Activated CD8-positive, alpha-beta memory T cell treated with anti-CD3 and anti-CD28 coated beads, Interleukin-2, amount 10 ng/mL, durations not matched to agents 7 days and 5 days (primary cell): Measurements from ENCODE around the gene RPE65. TPM values are rescaled to one million over a fixed set of nuclear protein-coding genes. Genes with fewer than 3 reads are reported as not detected.
"Not testable (repeated sequence)": the region's sequence is repeated elsewhere in the genome, so short reads cannot be mapped to it uniquely, and the experiment has no call there.

Source experiments
- ATAC-seq: fragments of 150-1000 bp; cut with Tn5 transposase; one replicate; pipeline ENCODE4 v1.10.0; 2021; ENCODE audit warnings: moderate library complexity
- CTCF ChIA-PET: fragments of 350-600 bp; sonication (Branson Sonifier 250); formaldehyde crosslinking; loops from one replicate; lab custom pipeline; 2021; ENCODE audit warnings: antibody characterized with exemption; lab: Charles Lee
- DNase-seq: peaks from one replicate; pipeline ENCODE4 v3.0.0-alpha.2; 2020
- H3K27ac Mint-ChIP-seq: one replicate; pipeline ENCODE4 v1.8.0; 2021; ENCODE audit warnings: mild to moderate bottlenecking, mixed read lengths
- H3K27me3 Mint-ChIP-seq: one replicate; pipeline ENCODE4 v1.8.0; 2021; ENCODE audit warnings: mixed read lengths
- H3K36me3 Mint-ChIP-seq: one replicate; pipeline ENCODE4 v1.8.0; 2021; ENCODE audit warnings: mild to moderate bottlenecking, mixed read lengths
- H3K4me1 Mint-ChIP-seq: one replicate; pipeline ENCODE4 v1.8.0; 2021; ENCODE audit warnings: mixed read lengths
- H3K4me3 Mint-ChIP-seq: one replicate; pipeline ENCODE4 v1.8.0; 2021; ENCODE audit warnings: mild to moderate bottlenecking, moderate library complexity, mixed read lengths
- H3K9me3 Mint-ChIP-seq: one replicate; pipeline ENCODE4 v1.8.0; 2022; ENCODE audit warnings: low read depth, mixed read lengths
- total RNA-seq, 2 experiments: library from RNA; stranded (reverse); gene quantifications; one replicate each; pipeline ENCODE4 v1.2.3, GENCODE V29; 2021

RPE65 gene
- not detected for total RNA-seq

- H3K9me3 Mint-ChIP-seq: no peaks in the 10 kb centered on the region
- no peak for ATAC-seq
- no peaks in the 10 kb centered on the region for H3K27me3 Mint-ChIP-seq
- no peak for DNase-seq
- no peak within 1 kb of the TSS for H3K27ac Mint-ChIP-seq
- no peaks in the 10 kb centered on the region for H3K36me3 Mint-ChIP-seq
- no peak within 1 kb of the TSS for H3K4me3 Mint-ChIP-seq
- no peaks in the 10 kb centered on the region for H3K4me1 Mint-ChIP-seq
- CTCF ChIA-PET: no interaction called here
Measured at GRCh38 chr1:68449901-68450300, at the start of gene RPE65. TSS of gene RPE65 (minus strand) at chr1:68449954. CDS start at chr1:68449905, 49 bp downstream.

GRCh38 chr1:68497358-68497698, 47.6 kb upstream of the RPE65 start:
- Mint-ChIP-seq H3K4me1 (peaks cover 34% of the 10 kb centered on the region), H3K27ac (peak overlapping the region; percentile 93), H3K36me3 (peaks cover 18% of the 10 kb centered on the region), H3K4me3 (peak overlapping the region; percentile 93), H3K9me3 (peaks cover 6% of the 10 kb centered on the region), H3K27me3 (peaks cover 25% of the 10 kb centered on the region)
- CTCF ChIA-PET: no interaction called here
- no peak for DNase-seq
- ATAC-seq: no peak

GRCh38 chr1:68496680-68497357, 47.1 kb upstream of the RPE65 start, which contains the start of gene DEPDC1:
TSS of gene DEPDC1 (minus strand) at chr1:68497082. CDS start at chr1:68496999, 83 bp downstream.
- H3K27ac Mint-ChIP-seq: peak within 1 kb of the TSS; percentile 93
- H3K27me3 Mint-ChIP-seq: peaks cover 24% of the 10 kb centered on the region
- ATAC-seq (peak; percentile 98), DNase-seq (peak; percentile 91)
- H3K4me1 Mint-ChIP-seq: peaks cover 33% of the 10 kb centered on the region
- H3K9me3 Mint-ChIP-seq: peaks cover 5% of the 10 kb centered on the region
- H3K4me3 Mint-ChIP-seq: peak within 1 kb of the TSS; percentile 93
- CTCF ChIA-PET: no interaction called here
- peaks cover 18% of the 10 kb centered on the region for H3K36me3 Mint-ChIP-seq

- no peak for DNase-seq
- peaks cover 29% of the 10 kb centered on the region for H3K4me1 Mint-ChIP-seq
- H3K27ac Mint-ChIP-seq: peak overlapping the region; percentile 93
Measured at GRCh38 chr1:68495968-68496679, 46.4 kb upstream of the RPE65 start.

GRCh38 chr1:68495532-68495931, 45.8 kb upstream of the RPE65 start:
- H3K4me1 Mint-ChIP-seq: peaks cover 28% of the 10 kb centered on the region
- peaks cover 3% of the 10 kb centered on the region for H3K9me3 Mint-ChIP-seq
- peak overlapping the region; percentile 93 for H3K27ac Mint-ChIP-seq
- peaks cover 28% of the 10 kb centered on the region for H3K36me3 Mint-ChIP-seq
- peaks cover 14% of the 10 kb centered on the region for H3K27me3 Mint-ChIP-seq
- ATAC-seq: no peak
- peak overlapping the region; percentile 93 for H3K4me3 Mint-ChIP-seq
- no peak for DNase-seq
- CTCF ChIA-PET: no interaction called here

More at GRCh38 chr1:68495968-68496679, 46.4 kb upstream of the RPE65 start:
- H3K36me3 Mint-ChIP-seq: peaks cover 22% of the 10 kb centered on the region
- H3K9me3 Mint-ChIP-seq: peaks cover 3% of the 10 kb centered on the region
- ATAC-seq: peak; percentile 6
- peaks cover 20% of the 10 kb centered on the region for H3K27me3 Mint-ChIP-seq
- H3K4me3 Mint-ChIP-seq: peak overlapping the region; percentile 93
- CTCF ChIA-PET: no interaction called here

- Mint-ChIP-seq H3K4me1 (peaks cover 28% of the 10 kb centered on the region), H3K27ac (no peak overlapping the region), H3K4me3 (no peak overlapping the region), H3K36me3 (peaks cover 38% of the 10 kb centered on the region), H3K27me3 (peaks cover 4% of the 10 kb centered on the region), H3K9me3 (no peaks in the 10 kb centered on the region)
- DNase-seq: no peak
- ATAC-seq: no peak
- CTCF ChIA-PET: no interaction called here
Measured at GRCh38 chr1:68493193-68493592, 43.4 kb upstream of the RPE65 start.

GRCh38 chr1:68492255-68492654, 42.5 kb upstream of the RPE65 start:
- ATAC-seq, H3K27me3 Mint-ChIP-seq, DNase-seq, H3K27ac Mint-ChIP-seq, CTCF ChIA-PET, H3K4me3 Mint-ChIP-seq, H3K9me3 Mint-ChIP-seq: not testable (repeated sequence)
- peaks cover 23% of the 10 kb centered on the region for H3K4me1 Mint-ChIP-seq
- H3K36me3 Mint-ChIP-seq: peaks cover 42% of the 10 kb centered on the region

GRCh38 chr1:68490046-68490651, 40.4 kb upstream of the RPE65 start:
- H3K27me3 Mint-ChIP-seq: no peaks in the 10 kb centered on the region
- H3K9me3 Mint-ChIP-seq: no peaks in the 10 kb centered on the region
- DNase-seq (no peak), ATAC-seq (no peak)
- no peak overlapping the region for H3K4me3 Mint-ChIP-seq
- CTCF ChIA-PET: no interaction called here
- no peak overlapping the region for H3K27ac Mint-ChIP-seq
- peaks cover 47% of the 10 kb centered on the region for H3K36me3 Mint-ChIP-seq
- peaks cover 13% of the 10 kb centered on the region for H3K4me1 Mint-ChIP-seq

GRCh38 chr1:68485431-68486022, 35.8 kb upstream of the RPE65 start:
- Mint-ChIP-seq H3K4me3 (no peak overlapping the region), H3K27me3 (no peaks in the 10 kb centered on the region), H3K27ac (no peak overlapping the region), H3K36me3 (peaks cover 47% of the 10 kb centered on the region), H3K4me1 (no peaks in the 10 kb centered on the region), H3K9me3 (no peaks in the 10 kb centered on the region)
- DNase-seq (no peak), ATAC-seq (no peak)
- CTCF ChIA-PET: interaction anchor here (1.0 kb wide), 1 partner anchor 16 kb away, joined by 3 read pairs; no protein-coding TSS in a partner anchor

- Mint-ChIP-seq H3K36me3 (peaks cover 47% of the 10 kb centered on the region), H3K27me3 (no peaks in the 10 kb centered on the region), H3K4me1 (no peaks in the 10 kb centered on the region), H3K27ac (no peak overlapping the region), H3K4me3 (no peak overlapping the region), H3K9me3 (no peaks in the 10 kb centered on the region)
- CTCF ChIA-PET: no interaction called here
- ATAC-seq: no peak
- no peak for DNase-seq
Measured at GRCh38 chr1:68484618-68485017, 34.9 kb upstream of the RPE65 start.

- Mint-ChIP-seq H3K4me1 (no peaks in the 10 kb centered on the region), H3K9me3 (no peaks in the 10 kb centered on the region), H3K4me3 (no peak overlapping the region), H3K27me3 (no peaks in the 10 kb centered on the region), H3K36me3 (peaks cover 50% of the 10 kb centered on the region), H3K27ac (no peak overlapping the region)
- no peak for ATAC-seq
- no peak for DNase-seq
- CTCF ChIA-PET: no interaction called here
Measured at GRCh38 chr1:68481041-68481440, 31.3 kb upstream of the RPE65 start.

GRCh38 chr1:68479501-68479900, 29.7 kb upstream of the RPE65 start:
- DNase-seq (no peak), ATAC-seq (no peak)
- no peak overlapping the region for H3K27ac Mint-ChIP-seq
- H3K4me1 Mint-ChIP-seq: no peaks in the 10 kb centered on the region
- H3K27me3 Mint-ChIP-seq: no peaks in the 10 kb centered on the region
- no peaks in the 10 kb centered on the region for H3K9me3 Mint-ChIP-seq
- H3K4me3 Mint-ChIP-seq: no peak overlapping the region
- H3K36me3 Mint-ChIP-seq: peaks cover 47% of the 10 kb centered on the region
- CTCF ChIA-PET: no interaction called here

GRCh38 chr1:68478662-68479061, 28.9 kb upstream of the RPE65 start:
- H3K4me3 Mint-ChIP-seq: no peak overlapping the region
- DNase-seq (no peak), ATAC-seq (no peak)
- H3K4me1 Mint-ChIP-seq: no peaks in the 10 kb centered on the region
- H3K27ac Mint-ChIP-seq: no peak overlapping the region
- no peaks in the 10 kb centered on the region for H3K27me3 Mint-ChIP-seq
- H3K36me3 Mint-ChIP-seq: peaks cover 50% of the 10 kb centered on the region
- no peaks in the 10 kb centered on the region for H3K9me3 Mint-ChIP-seq
- CTCF ChIA-PET: interaction anchor here (1.6 kb wide), 1 partner anchor 10 kb away, joined by 3 read pairs; no protein-coding TSS in a partner anchor
